MM.1S (cell line): ENCODE data around the gene SYT9.

Experiments
- DNase-seq: peaks from one replicate; pipeline ENCODE4 v3.0.0-alpha.2; 2015
- H2AFZ ChIP-seq: fragments of 300-600 bp; sonication (generic); 2 replicates; pipeline ENCODE4 v1.6.0; 2016; ENCODE audit warnings: antibody characterized with exemption, low read length
- H3F3A ChIP-seq: fragments of 300-600 bp; sonication (generic); 2 replicates; pipeline ENCODE4 v1.6.1; 2016; ENCODE audit warnings: mild to moderate bottlenecking, antibody characterized with exemption, low read length, moderate library complexity, mixed read lengths; ENCODE audit not compliant: insufficient read depth
- H3K27ac ChIP-seq: fragments of 300-600 bp; sonication (generic); 2 replicates; pipeline ENCODE4 v1.5.1; 2016; ENCODE audit warnings: mild to moderate bottlenecking, low read length
- H3K27me3 ChIP-seq: fragments of 300-600 bp; sonication (generic); replicated peaks from 2 replicates; pipeline ENCODE4 v1.6.0; 2016; ENCODE audit warnings: low read length; ENCODE audit not compliant: insufficient read depth
- H3K36me3 ChIP-seq: fragments of 300-600 bp; sonication (generic); replicated peaks from 2 replicates; pipeline ENCODE4 v1.6.1; 2016; ENCODE audit warnings: mild to moderate bottlenecking, low read length, mixed read lengths; ENCODE audit not compliant: insufficient read depth
- H3K4me1 ChIP-seq: fragments of 300-600 bp; sonication (generic); 2 replicates; pipeline ENCODE4 v1.6.1; 2016; ENCODE audit warnings: low read length, mixed read lengths
- H3K4me2 ChIP-seq: fragments of 300-600 bp; sonication (generic); 2 replicates; pipeline ENCODE4 v1.6.0; 2016; ENCODE audit warnings: low read depth, low read length
- H3K4me3 ChIP-seq: fragments of 300-600 bp; sonication (generic); 2 replicates; pipeline ENCODE4 v1.5.1; 2016; ENCODE audit warnings: low read length, mixed read lengths
- H3K79me2 ChIP-seq: fragments of 300-600 bp; sonication (generic); 2 replicates; pipeline ENCODE4 v1.6.1; 2016; ENCODE audit warnings: mixed run types, low read length, mixed read lengths
- H3K9ac ChIP-seq: fragments of 300-600 bp; sonication (generic); 2 replicates; pipeline ENCODE4 v1.6.1; 2016; ENCODE audit warnings: low read length, mixed read lengths
- H3K9me2 ChIP-seq: fragments of 300-600 bp; sonication (generic); replicated peaks from 2 replicates; pipeline ENCODE4 v1.6.1; 2016; ENCODE audit warnings: mild to moderate bottlenecking, low read length, mixed read lengths; ENCODE audit not compliant: insufficient read depth
- H3K9me3 ChIP-seq: fragments of 300-600 bp; sonication (generic); replicated peaks from 2 replicates; pipeline ENCODE4 v1.6.1; 2016; ENCODE audit warnings: mild to moderate bottlenecking, low read length, mixed read lengths; ENCODE audit not compliant: insufficient read depth
- H4K20me1 ChIP-seq: fragments of 300-600 bp; sonication (generic); 2 replicates; pipeline ENCODE4 v1.6.1; 2016; ENCODE audit warnings: mild to moderate bottlenecking, low read length, moderate library complexity, mixed read lengths; ENCODE audit not compliant: insufficient read depth
- CTCF ChIP-seq: fragments of 300-600 bp; sonication (generic); IDR thresholded peaks from 2 replicates; pipeline ENCODE4 v1.5.1; 2016; ENCODE audit warnings: antibody characterized with exemption, low read length, mixed read lengths
- EZH2 ChIP-seq: fragments of 300-600 bp; sonication (generic); optimal IDR thresholded peaks from 2 replicates; pipeline ENCODE3; 2017; ENCODE audit warnings: low read depth, mild to moderate bottlenecking, antibody characterized with exemption, low read length, mixed read lengths
- EZH2phosphoT487 ChIP-seq: fragments of 300-600 bp; sonication (generic); IDR thresholded peaks from 2 replicates; pipeline ENCODE4 v1.6.1; 2018; ENCODE audit warnings: antibody characterized with exemption, low read length

Gene SYT9

GRCh38 chr11:7253800-7254199 is 2.1 kb downstream of the SYT9 start:
- H3K27me3 ChIP-seq = no peaks in the 10 kb centered on the region
- no peak for TF ChIP-seq EZH2
- no peak for TF ChIP-seq CTCF
- no peak for TF ChIP-seq EZH2phosphoT487

GRCh38 chr11:7254731-7255291 is 3.1 kb downstream of the SYT9 start:
- H3K4me2 ChIP-seq = no peak overlapping the region
- no peak overlapping the region for H3K4me3 ChIP-seq
- no peak overlapping the region for H3K27ac ChIP-seq
- H3K27me3 ChIP-seq = no peaks in the 10 kb centered on the region
- no peaks in the 10 kb centered on the region for H3K9me3 ChIP-seq
- H3K9me2 ChIP-seq = no peaks in the 10 kb centered on the region
- H4K20me1 ChIP-seq = no peaks in the 10 kb centered on the region
- H3K4me1 ChIP-seq = no peaks in the 10 kb centered on the region
- H2AFZ ChIP-seq = no peak overlapping the region
- no peak for TF ChIP-seq CTCF
- TF ChIP-seq EZH2 = no peak
- TF ChIP-seq EZH2phosphoT487 = no peak
- H3K9ac ChIP-seq = no peak overlapping the region
- H3K79me2 ChIP-seq = no peaks in the 10 kb centered on the region
- DNase-seq = no peak
- no peaks in the 10 kb centered on the region for H3K36me3 ChIP-seq
- no peaks in the 10 kb centered on the region for H3F3A ChIP-seq

More at GRCh38 chr11:7253800-7254199, 2.1 kb downstream of the SYT9 start:
- Histone ChIP-seq H3K4me2 (no peak overlapping the region), H3K9me2 (no peaks in the 10 kb centered on the region), H3K4me3 (no peak overlapping the region), H2AFZ (no peak overlapping the region), H3K9ac (no peak overlapping the region), H3F3A (no peaks in the 10 kb centered on the region), H3K36me3 (no peaks in the 10 kb centered on the region), H4K20me1 (no peaks in the 10 kb centered on the region), H3K9me3 (no peaks in the 10 kb centered on the region), H3K27ac (no peak overlapping the region), H3K79me2 (no peaks in the 10 kb centered on the region), H3K4me1 (no peaks in the 10 kb centered on the region)
- no peak for DNase-seq

- no peak overlapping the region for H3K4me2 ChIP-seq
- no peak for DNase-seq
- no peak overlapping the region for H2AFZ ChIP-seq
- H3K27ac ChIP-seq = no peak overlapping the region
- H3K4me3 ChIP-seq = no peak overlapping the region
- H3K4me1 ChIP-seq = no peaks in the 10 kb centered on the region
- no peaks in the 10 kb centered on the region for H3K9me2 ChIP-seq
- no peaks in the 10 kb centered on the region for H3K36me3 ChIP-seq
- TF ChIP-seq CTCF (no peak), EZH2 (no peak), EZH2phosphoT487 (no peak)
- H3K9ac ChIP-seq = no peak overlapping the region
- H3K79me2 ChIP-seq = no peaks in the 10 kb centered on the region
- no peaks in the 10 kb centered on the region for H3K9me3 ChIP-seq
- no peaks in the 10 kb centered on the region for H3F3A ChIP-seq
- no peaks in the 10 kb centered on the region for H4K20me1 ChIP-seq
- H3K27me3 ChIP-seq = no peaks in the 10 kb centered on the region
Measured at GRCh38 chr11:7256943-7257342, 5.2 kb downstream of the SYT9 start.
